Neural cell (in vitro differentiated cells): Measurements from ENCODE around the gene SLC25A39. TPM values are rescaled to one million over a fixed set of nuclear protein-coding genes. Genes with fewer than 3 reads are reported as not detected.
A peak's percentile ranks its signal among the peaks of the same experiment; 100 is the strongest.

ENCODE experiments used
- H2AFZ ChIP-seq: fragments of 200-600, 300-800 bp; sonication (generic), shearing (Covaris generic); 2 replicates; pipeline ENCODE4 v1.6.0; 2014; ENCODE audit warnings: low read depth, mild to moderate bottlenecking, antibody characterized with exemption, low read length, moderate library complexity
- H3F3A ChIP-seq: fragments of 200-600 bp; shearing (Covaris generic); 2 replicates; pipeline ENCODE4 v1.6.1; 2016; ENCODE audit warnings: mild to moderate bottlenecking, moderate library complexity, mixed read lengths, antibody characterized with exemption, low read length; ENCODE audit not compliant: insufficient read depth, poor library complexity, severe bottlenecking
- H3K27ac ChIP-seq: fragments of 200-600, 300-800 bp; sonication (generic), shearing (Covaris generic); 2 replicates; pipeline ENCODE4 v1.5.1; 2014; ENCODE audit warnings: mild to moderate bottlenecking, low read length, moderate library complexity
- H3K27me3 ChIP-seq: fragments of 300-800, 200-600 bp; sonication (generic), shearing (Covaris generic); 2 replicates; pipeline ENCODE4 v1.6.0; 2014; ENCODE audit warnings: mild to moderate bottlenecking, low read depth, low read length, moderate library complexity; ENCODE audit not compliant: insufficient read depth
- H3K36me3 ChIP-seq: fragments of 300-800, 200-600 bp; sonication (generic), shearing (Covaris generic); 2 replicates; pipeline ENCODE4 v1.5.1; 2014; ENCODE audit warnings: mild to moderate bottlenecking, antibody characterized with exemption, low read length, moderate library complexity; ENCODE audit not compliant: insufficient read depth
- H3K4me2 ChIP-seq: fragments of 300-800, 200-600 bp; sonication (generic), shearing (Covaris generic); 2 replicates; pipeline ENCODE4 v1.6.0; 2014; ENCODE audit warnings: mild to moderate bottlenecking, low read length
- H3K4me3 ChIP-seq: fragments of 300-800, 200-600 bp; sonication (generic), shearing (Covaris generic); 2 replicates; pipeline ENCODE4 v1.5.1; 2014; ENCODE audit warnings: mild to moderate bottlenecking, low read length, moderate library complexity
- H3K79me2 ChIP-seq: fragments of 200-600 bp; shearing (Covaris generic); replicated peaks from 2 replicates; pipeline ENCODE4 v1.6.0; 2014; ENCODE audit warnings: mild to moderate bottlenecking, low read length, moderate library complexity; ENCODE audit not compliant: insufficient read depth
- H3K9ac ChIP-seq: fragments of 300-800, 200-600 bp; sonication (generic), shearing (Covaris generic); 2 replicates; pipeline ENCODE4 v1.6.1; 2016; ENCODE audit warnings: mild to moderate bottlenecking, low read length, mixed read lengths
- H3K9me2 ChIP-seq: fragments of 200-600 bp; shearing (Covaris generic); 2 replicates; pipeline ENCODE4 v1.6.1; 2016; ENCODE audit warnings: mild to moderate bottlenecking, low read length, mixed read lengths; ENCODE audit not compliant: insufficient read depth
- H3K9me3 ChIP-seq: fragments of 200-600, 300-800 bp; sonication (generic), shearing (Covaris generic); 2 replicates; pipeline ENCODE4 v1.6.1; 2016; ENCODE audit warnings: mild to moderate bottlenecking, mixed run types, low read length, moderate library complexity, mixed read lengths
- H4K20me1 ChIP-seq: fragments of 200-600 bp; shearing (Covaris generic); 2 replicates; pipeline ENCODE4 v1.6.1; 2016; ENCODE audit warnings: mild to moderate bottlenecking, mixed run types; ENCODE audit not compliant: insufficient read depth
- EP300 ChIP-seq: fragments of 450-650 bp; conservative IDR thresholded peaks from 2 replicates; pipeline ENCODE4 v1.6.1; 2014; ENCODE audit warnings: antibody characterized with exemption, mild to moderate bottlenecking, moderate library complexity; ENCODE audit not compliant: poor library complexity, severe bottlenecking
- EZH2 ChIP-seq: fragments of 200-600, 300-800 bp; shearing (Covaris generic), sonication (generic); IDR thresholded peaks from 2 replicates; pipeline ENCODE4 v1.6.1; 2014; ENCODE audit warnings: antibody characterized with exemption, low read length, borderline replicate concordance, mild to moderate bottlenecking; ENCODE audit not compliant: insufficient read depth, poor library complexity, severe bottlenecking
- MXI1 ChIP-seq: fragments of 450-650 bp; conservative IDR thresholded peaks from 2 replicates; pipeline ENCODE4 v1.6.1; 2014; ENCODE audit warnings: antibody characterized with exemption, mild to moderate bottlenecking; ENCODE audit not compliant: poor library complexity, severe bottlenecking
- POLR2AphosphoS5 ChIP-seq: IDR thresholded peaks from 2 replicates; pipeline ENCODE4 v1.6.1; 2012
- RAD21 ChIP-seq: fragments of 450-650 bp; conservative IDR thresholded peaks from 2 replicates; pipeline ENCODE4 v1.6.1; 2014; ENCODE audit warnings: antibody characterized with exemption, mild to moderate bottlenecking, moderate library complexity
- SMC3 ChIP-seq: fragments of 450-650 bp; conservative IDR thresholded peaks from 2 replicates; pipeline ENCODE4 v1.6.1; 2014; ENCODE audit warnings: antibody characterized with exemption, mild to moderate bottlenecking, moderate library complexity; ENCODE audit not compliant: poor library complexity
- TAF1 ChIP-seq: IDR thresholded peaks from 2 replicates; pipeline ENCODE4 v1.6.1; 2012; ENCODE audit warnings: low read depth
- polyA plus RNA-seq: library from polyadenylated mRNA; depleted of rRNA; stranded (reverse); fragments of >200 nt; gene quantifications from 2 replicates; pipeline ENCODE4 v1.2.3, GENCODE V29; 2014
- TF ChIP-seq, protein P1 (sequence below): IDR thresholded peaks from 2 replicates; pipeline ENCODE4 v1.6.1; 2012; ENCODE audit warnings: borderline replicate concordance
- TF ChIP-seq, protein P2 (sequence below): fragments of 450-650 bp; IDR thresholded peaks from 2 replicates; pipeline ENCODE4 v1.5.1; 2014; ENCODE audit warnings: antibody characterized with exemption, mild to moderate bottlenecking, moderate library complexity; ENCODE audit not compliant: poor library complexity, severe bottlenecking

The SLC25A39 gene
- polyA plus RNA-seq, 1 donor from 2014 or later = 73.4 TPM

DNA sequence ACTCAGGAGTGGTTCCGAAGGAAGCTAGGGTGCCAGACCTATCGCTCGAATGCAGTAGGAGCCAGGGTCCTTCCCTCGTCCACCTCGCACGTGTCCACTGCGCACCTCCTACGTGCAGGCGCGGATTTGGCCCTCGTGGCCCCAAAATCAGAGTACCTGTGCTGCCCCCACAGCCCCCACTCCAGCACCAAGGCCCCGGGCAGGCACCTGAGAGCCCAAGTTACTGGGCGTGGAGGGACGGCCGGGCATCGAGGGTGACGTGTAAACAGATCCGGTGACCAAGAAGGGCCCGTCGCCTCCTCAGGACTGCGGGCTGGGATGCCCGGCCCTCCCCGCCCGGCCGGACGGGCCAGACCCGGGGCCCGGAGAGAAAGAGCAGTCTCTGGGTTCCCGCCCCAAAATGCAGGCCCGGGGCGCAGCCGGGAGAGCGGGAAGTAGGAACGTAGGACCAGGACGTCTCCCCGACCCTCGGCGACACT lies 492 bp downstream of the SLC25A39 start:
- Histone ChIP-seq H3K4me2 (peak overlapping the region; percentile 78), H3K4me3 (peak overlapping the region; percentile 95), H3K9me3 (no peaks in the 10 kb centered on the region), H4K20me1 (no peaks in the 10 kb centered on the region), H3K27ac (no peak overlapping the region), H3K27me3 (peaks cover 7% of the 10 kb centered on the region), H3F3A (no peaks in the 10 kb centered on the region), H3K79me2 (peaks cover 5% of the 10 kb centered on the region), H3K36me3 (no peaks in the 10 kb centered on the region), H2AFZ (no peak overlapping the region), H3K9me2 (no peaks in the 10 kb centered on the region), H3K9ac (peak overlapping the region; percentile 69)
- TF ChIP-seq MXI1 (no peak), TAF1 (peak; percentile 1)

DNA sequence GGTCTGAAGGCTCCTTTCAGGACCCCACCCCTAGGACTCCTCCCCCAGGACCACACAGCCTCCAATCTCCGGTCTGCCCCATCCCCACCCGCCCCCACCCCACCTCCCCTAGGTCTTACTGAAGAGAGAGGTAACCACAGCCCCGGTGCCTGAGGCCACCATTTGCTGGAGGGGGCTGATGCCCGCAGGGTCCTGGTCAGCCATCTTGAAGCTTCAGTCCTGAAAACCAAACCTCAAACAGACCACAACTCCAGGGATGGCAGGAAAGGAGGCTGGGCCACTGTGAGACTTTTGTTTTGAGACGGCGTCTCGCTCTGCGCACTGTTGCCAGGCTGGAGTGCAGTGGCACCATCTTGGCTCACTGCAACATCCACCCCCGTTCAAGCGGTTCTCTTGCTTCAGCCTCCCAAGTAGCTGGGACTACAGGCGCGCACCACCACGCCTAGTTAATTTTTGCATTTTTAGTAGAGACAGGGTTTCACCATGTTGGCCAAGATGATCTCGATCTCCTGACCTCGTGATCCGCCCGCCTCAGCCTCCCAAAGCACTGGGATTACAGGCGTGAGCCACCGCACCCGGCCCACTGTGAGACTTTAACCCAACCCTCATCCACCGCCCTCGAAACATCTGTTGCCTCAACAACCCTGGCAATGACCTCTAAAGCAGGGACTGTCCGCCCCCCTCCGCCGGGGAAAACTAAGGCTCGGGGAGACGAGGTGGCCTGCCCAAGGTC lies 1.1 kb downstream of the SLC25A39 start:
- Histone ChIP-seq H3K79me2 (peaks cover 5% of the 10 kb centered on the region), H4K20me1 (no peaks in the 10 kb centered on the region), H3K4me3 (peak overlapping the region; percentile 95), H3K9me3 (no peaks in the 10 kb centered on the region), H3F3A (no peaks in the 10 kb centered on the region), H3K27ac (no peak overlapping the region), H3K27me3 (peaks cover 7% of the 10 kb centered on the region), H3K9me2 (no peaks in the 10 kb centered on the region), H3K36me3 (no peaks in the 10 kb centered on the region), H3K4me2 (peak overlapping the region; percentile 78), H3K9ac (peak overlapping the region; percentile 69), H2AFZ (no peak overlapping the region)
- TF ChIP-seq EP300 = no peak
- TF ChIP-seq RAD21 = no peak
- no peak for TF ChIP-seq TAF1
- TF ChIP-seq, protein P1, sequence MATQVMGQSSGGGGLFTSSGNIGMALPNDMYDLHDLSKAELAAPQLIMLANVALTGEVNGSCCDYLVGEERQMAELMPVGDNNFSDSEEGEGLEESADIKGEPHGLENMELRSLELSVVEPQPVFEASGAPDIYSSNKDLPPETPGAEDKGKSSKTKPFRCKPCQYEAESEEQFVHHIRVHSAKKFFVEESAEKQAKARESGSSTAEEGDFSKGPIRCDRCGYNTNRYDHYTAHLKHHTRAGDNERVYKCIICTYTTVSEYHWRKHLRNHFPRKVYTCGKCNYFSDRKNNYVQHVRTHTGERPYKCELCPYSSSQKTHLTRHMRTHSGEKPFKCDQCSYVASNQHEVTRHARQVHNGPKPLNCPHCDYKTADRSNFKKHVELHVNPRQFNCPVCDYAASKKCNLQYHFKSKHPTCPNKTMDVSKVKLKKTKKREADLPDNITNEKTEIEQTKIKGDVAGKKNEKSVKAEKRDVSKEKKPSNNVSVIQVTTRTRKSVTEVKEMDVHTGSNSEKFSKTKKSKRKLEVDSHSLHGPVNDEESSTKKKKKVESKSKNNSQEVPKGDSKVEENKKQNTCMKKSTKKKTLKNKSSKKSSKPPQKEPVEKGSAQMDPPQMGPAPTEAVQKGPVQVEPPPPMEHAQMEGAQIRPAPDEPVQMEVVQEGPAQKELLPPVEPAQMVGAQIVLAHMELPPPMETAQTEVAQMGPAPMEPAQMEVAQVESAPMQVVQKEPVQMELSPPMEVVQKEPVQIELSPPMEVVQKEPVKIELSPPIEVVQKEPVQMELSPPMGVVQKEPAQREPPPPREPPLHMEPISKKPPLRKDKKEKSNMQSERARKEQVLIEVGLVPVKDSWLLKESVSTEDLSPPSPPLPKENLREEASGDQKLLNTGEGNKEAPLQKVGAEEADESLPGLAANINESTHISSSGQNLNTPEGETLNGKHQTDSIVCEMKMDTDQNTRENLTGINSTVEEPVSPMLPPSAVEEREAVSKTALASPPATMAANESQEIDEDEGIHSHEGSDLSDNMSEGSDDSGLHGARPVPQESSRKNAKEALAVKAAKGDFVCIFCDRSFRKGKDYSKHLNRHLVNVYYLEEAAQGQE = no peak
- no peak for TF ChIP-seq POLR2AphosphoS5
- no peak for TF ChIP-seq MXI1
- TF ChIP-seq SMC3 = no peak
- TF ChIP-seq, protein P2, sequence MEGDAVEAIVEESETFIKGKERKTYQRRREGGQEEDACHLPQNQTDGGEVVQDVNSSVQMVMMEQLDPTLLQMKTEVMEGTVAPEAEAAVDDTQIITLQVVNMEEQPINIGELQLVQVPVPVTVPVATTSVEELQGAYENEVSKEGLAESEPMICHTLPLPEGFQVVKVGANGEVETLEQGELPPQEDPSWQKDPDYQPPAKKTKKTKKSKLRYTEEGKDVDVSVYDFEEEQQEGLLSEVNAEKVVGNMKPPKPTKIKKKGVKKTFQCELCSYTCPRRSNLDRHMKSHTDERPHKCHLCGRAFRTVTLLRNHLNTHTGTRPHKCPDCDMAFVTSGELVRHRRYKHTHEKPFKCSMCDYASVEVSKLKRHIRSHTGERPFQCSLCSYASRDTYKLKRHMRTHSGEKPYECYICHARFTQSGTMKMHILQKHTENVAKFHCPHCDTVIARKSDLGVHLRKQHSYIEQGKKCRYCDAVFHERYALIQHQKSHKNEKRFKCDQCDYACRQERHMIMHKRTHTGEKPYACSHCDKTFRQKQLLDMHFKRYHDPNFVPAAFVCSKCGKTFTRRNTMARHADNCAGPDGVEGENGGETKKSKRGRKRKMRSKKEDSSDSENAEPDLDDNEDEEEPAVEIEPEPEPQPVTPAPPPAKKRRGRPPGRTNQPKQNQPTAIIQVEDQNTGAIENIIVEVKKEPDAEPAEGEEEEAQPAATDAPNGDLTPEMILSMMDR = no peak
- TF ChIP-seq EZH2 = no peak
